ENCODE results near the gene ANO4.
"Not testable (repeated sequence)": the region's sequence is repeated elsewhere in the genome, so short reads cannot be mapped to it uniquely, and the experiment has no call there.

ANO4 gene

DNA sequence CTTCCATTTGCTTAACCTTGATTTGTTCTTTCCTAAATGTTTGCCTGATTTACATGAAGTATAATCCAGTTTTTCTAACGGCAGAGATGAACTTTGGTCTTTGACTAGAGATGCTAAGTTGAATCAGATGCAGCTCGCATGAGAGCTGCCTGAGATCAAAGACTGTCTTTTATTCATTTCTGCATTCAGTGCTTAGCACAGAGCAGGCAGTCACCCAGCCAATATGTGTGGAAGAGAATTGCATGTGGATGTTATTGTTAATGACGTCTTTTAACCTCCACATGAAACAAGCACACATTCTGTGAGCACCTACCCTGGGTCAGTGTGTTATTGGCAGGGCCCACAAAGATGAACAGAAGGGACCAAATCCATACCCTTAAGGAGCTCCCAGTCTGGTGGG lies 316.3 kb downstream of the ANO4 start:
- DNase-seq, result no peak

DNA sequence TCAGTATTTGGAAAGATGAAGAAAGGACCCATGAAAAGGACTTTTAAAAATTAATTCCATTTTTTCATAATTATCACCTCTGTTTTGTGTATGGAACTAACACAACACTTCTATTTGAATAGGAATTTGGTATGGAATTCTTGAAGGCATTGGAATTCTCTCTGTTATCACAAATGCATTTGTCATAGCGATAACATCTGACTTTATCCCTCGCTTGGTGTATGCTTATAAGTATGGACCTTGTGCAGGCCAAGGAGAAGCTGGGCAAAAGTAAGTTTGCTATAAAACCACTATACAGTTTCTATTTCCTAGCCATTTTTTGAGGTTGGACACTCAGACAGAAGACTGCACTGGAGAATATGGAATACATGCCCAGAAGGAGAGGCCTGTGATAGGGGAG lies 316.9 kb downstream of the ANO4 start:
- DNase-seq, result no peak

- no peak for DNase-seq
Observed at GRCh38 chr12:101115326-101115725, 320.8 kb downstream of the ANO4 start.

DNA sequence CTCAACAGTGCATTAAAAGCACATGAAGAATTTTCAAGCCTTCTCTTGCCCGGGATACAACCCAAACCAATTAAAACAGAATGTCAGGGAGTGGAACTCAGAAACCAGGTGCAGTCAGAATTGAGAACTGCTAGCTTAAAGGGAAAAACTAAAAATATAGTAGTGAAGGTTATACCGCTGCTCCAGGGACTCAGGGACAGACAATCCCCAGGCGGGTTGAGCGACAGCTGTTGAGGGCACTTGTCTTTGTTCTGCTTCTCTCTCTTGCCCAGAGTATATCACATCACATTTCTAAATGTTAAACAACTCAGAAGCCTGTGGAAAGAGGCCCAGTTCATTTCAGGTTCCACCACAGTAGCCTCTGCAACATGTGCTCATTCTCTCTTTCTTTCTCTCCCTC lies 322.3 kb downstream of the ANO4 start:
- no peak for DNase-seq

DNA sequence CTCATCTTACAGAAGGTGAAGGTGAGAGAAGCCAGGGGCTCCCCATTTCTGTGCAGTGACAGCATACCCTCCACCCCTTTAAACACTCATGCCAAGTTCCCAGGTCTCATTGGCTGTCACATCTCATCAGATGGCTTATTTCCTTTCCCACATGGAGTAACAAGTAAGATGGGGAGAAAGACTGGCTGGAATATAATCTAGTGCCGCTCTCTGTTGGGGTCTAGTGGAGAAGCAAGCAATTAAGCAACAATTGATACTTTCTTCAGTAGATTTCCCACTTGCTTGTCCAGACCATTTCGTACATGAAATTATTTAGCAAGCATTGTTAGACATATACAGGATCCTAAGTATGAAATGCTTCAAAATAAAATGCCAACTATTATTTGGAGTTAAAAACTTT lies 323.3 kb downstream of the ANO4 start:
- DNase-seq, result no peak

- no peak for DNase-seq
Observed at GRCh38 chr12:101127521-101128219, 333.1 kb downstream of the ANO4 start.

DNA sequence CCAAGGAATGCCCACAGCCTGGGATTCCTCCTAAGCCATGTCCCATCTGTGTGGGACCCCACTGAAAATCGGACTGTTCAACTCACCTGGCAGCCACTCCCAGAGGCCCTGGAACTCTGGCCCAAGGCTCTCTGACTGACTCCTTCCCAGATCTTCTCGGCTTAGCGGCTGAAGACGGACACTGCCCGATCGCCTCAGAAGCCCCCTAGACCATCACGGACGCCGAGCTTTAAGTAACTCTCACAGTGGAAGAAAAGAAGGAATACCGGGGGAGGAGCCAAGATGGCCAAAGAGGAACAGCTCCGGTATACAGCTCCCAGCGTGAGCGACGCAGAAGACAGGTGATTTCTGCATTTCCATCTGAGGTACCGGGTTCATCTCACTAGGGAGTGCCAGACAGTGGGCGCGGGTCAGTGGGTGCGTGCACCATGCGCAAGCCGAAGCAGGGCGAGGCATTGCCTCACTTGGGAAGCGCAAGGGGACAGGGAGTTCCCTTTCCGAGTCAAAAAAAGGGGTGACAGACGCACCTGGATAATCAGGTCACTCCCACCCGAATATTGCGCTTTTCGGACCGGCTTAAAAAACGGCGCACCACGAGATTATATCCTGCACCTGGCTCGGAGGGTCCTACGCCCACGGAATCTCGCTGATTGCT lies 351.3 kb downstream of the ANO4 start:
- DNase-seq, result not testable (repeated sequence)

DNA sequence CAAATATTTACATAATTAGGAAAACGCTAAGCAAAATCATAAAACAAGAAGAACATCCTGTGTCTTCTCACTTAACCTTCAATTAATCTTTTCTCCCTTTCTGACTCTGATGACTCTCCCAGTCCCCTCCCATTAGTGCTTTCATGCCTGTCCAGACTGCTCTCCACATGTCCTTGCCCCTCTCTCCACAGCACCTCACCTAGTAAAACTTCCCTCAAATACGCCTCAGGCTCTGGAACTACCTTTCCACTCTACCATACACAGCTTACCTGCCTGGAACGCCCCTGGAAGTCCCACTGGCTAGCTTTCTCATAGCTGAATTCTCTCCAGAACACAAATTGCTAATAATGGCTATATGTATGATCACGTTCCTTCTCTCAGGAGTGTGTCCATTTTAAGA lies 370.7 kb downstream of the ANO4 start:
- no peak for DNase-seq

DNA sequence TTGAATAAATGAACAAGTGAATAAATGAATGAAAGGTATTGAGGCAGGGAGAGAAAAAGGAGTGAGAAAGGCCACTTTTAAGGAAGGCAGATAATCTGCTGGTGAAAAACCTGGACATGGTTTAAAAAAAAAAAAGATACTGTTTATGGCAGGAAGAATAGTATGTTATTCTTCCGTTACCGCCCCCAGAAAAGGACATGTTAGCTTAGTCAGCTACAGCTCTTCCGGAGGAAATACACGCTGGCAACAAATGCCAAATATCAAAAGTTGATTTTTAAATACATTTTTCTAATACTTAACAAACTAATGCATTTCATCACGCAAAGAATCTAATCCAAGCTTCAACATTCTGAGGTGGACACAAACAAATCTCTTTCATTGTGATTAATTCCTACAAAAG lies 372.3 kb downstream of the ANO4 start:
- no peak for DNase-seq

DNA sequence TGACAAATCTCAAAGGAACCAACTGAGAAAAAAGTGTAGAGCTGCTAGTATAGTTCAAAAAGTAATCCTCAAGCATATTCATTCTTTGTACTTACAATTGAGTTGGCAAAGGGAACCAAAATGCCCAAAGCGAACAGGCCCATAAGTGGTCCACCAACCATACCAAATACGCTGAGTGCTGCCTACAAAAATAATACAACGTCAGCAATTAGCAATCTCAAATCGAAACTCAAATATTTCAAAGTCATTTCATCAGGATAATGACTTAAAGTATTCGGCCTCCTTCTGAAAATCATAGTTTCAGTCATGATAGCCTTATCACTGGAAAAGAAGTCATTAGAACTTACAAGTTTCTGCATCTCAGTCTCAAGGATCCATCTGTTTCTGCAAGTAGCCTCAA lies 373.4 kb downstream of the ANO4 start:
- no peak for DNase-seq

- peak; percentile 11 for DNase-seq
Observed at GRCh38 chr12:101172316-101172715, 377.7 kb downstream of the ANO4 start.

GRCh38 chr12:101173197-101173749 lies 378.7 kb downstream of the ANO4 start:
- DNase-seq, result no peak

- DNase-seq, result no peak
Observed at GRCh38 chr12:101174541-101174940, 380.0 kb downstream of the ANO4 start.
